Activated T-helper 17 cell treated with anti-CD3 and anti-CD28 coated beads, Interleukin-2, amount 50 U/mL, for 72 hours (primary cell): ENCODE data around the gene PCIF1. TPM values are rescaled to one million over a fixed set of nuclear protein-coding genes. Genes with fewer than 3 reads are reported as not detected.

ENCODE experiments used
- ATAC-seq: fragments of 150-1000 bp; cut with Tn5 transposase; replicated peaks from 2 replicates; pipeline ENCODE4 v1.10.0; 2021; ENCODE audit warnings: mild to moderate bottlenecking, moderate library complexity
- H3K27ac Mint-ChIP-seq: one replicate; pipeline ENCODE4 v1.8.0; 2022; ENCODE audit warnings: mixed read lengths
- H3K27me3 Mint-ChIP-seq: one replicate; pipeline ENCODE4 v1.8.0; 2022; ENCODE audit warnings: mixed read lengths
- H3K36me3 Mint-ChIP-seq: one replicate; pipeline ENCODE4 v1.8.0; 2022; ENCODE audit warnings: low read depth, mild to moderate bottlenecking, mixed read lengths
- H3K4me1 Mint-ChIP-seq: one replicate; pipeline ENCODE4 v1.8.0; 2022; ENCODE audit warnings: mixed read lengths
- H3K4me3 Mint-ChIP-seq: one replicate; pipeline ENCODE4 v1.8.0; 2022; ENCODE audit warnings: mild to moderate bottlenecking, mixed read lengths
- H3K9me3 Mint-ChIP-seq: one replicate; pipeline ENCODE4 v1.8.0; 2022; ENCODE audit warnings: mixed read lengths
- total RNA-seq, 2 donors: library from RNA; stranded (reverse); gene quantifications; one replicate each; pipeline ENCODE4 v1.2.3, GENCODE V29; 2022

Gene PCIF1
- 10 to 100 TPM; 33.1 to 34.3 TPM for total RNA-seq

DNA sequence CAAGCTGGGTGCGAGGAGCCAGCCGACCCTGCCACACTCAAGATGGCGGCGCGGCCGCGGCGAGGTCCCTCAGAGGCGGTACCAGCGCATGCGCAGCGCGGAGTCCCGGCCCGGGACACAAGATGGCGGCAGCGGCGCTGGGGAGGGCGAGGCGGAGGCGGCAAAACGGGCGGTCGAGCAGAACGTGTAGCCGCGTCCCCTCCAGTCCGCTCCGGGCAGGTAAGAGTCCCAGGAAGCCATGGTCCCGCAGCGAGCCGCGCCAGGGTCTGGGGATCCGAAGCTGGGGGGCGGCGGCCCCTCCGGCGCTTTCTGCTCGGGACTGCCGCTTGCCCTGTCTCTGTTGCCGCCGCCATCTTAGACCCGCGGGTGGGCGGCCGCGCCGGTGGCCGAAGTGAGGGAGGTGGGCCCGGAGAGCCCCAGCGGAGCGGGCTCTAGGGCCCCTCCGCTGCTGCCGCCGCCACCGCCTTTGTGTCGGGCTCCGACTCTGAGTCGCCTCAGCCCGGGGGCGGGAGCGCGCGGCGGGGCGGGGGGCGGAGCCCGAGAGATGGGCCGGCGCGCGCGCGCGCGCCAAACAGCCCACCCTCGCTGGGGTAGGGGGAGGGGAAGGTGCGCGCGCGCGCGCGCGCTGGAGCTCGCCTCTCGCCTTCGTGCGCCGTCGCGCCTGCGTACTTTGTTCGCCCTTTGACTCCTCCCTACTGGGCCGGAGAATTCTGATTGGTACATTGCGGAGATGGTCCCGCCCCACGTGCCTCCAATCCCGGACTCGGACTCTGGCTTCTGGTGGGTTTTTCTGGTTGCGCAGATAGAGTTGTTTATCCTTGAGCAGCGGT, at the start of gene PCIF1:
TSS of gene PCIF1 (plus strand) at position 98 of the 830 bp plus-strand sequence. CDS start 4,317 bp downstream, outside the sequence.
- H3K36me3 Mint-ChIP-seq, result peaks cover 48% of the 10 kb centered on the region
- peak within 1 kb of the TSS; percentile 99 for H3K4me3 Mint-ChIP-seq
- H3K4me1 Mint-ChIP-seq, result peaks cover 15% of the 10 kb centered on the region
- no peaks in the 10 kb centered on the region for H3K27me3 Mint-ChIP-seq
- peak; percentile 81 for ATAC-seq
- H3K27ac Mint-ChIP-seq, result peak within 1 kb of the TSS; percentile 99
- no peaks in the 10 kb centered on the region for H3K9me3 Mint-ChIP-seq

DNA sequence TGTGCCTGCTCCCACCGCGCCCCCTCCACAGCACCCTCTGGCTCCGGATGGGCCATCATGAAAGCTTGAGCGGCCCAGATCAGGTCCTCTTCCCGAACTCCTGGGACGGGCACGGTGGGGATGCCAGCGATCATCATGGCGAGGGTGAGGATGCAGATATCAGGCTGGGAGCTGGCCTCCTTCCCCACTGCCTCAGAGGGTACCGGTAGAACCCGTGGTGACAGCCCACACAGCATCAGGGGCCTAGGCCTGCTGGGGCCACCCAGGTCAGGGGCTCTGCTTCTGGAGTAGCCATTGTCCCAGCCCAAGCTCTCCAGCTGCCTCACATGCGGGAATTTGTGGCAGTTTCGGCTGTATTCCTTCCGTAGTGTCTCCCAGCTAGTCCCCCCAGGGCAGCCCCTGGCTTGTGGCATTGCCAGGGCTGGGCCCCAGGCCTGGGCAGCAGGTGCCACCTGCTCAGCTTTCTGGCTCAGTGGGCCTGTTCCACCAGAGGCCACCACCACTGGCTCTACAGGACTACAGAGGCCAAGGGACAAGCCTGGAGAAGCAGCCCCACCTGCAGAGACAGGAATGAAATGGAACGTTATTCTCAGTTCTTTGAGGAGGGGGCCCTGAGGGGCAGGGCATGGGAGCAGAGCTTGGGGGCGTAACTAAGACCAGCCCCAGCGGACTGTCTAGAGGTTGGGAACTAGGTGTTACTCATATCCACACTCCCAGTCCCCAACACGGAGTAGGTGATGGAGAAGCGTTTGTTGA, 47.7 kb upstream of the PCIF1 start:
- Mint-ChIP-seq H3K9me3 (no peaks in the 10 kb centered on the region), H3K27ac (no peak overlapping the region), H3K4me3 (no peak overlapping the region), H3K4me1 (peaks cover 18% of the 10 kb centered on the region), H3K36me3 (peaks cover 29% of the 10 kb centered on the region), H3K27me3 (no peaks in the 10 kb centered on the region)
- ATAC-seq, result no peak

DNA sequence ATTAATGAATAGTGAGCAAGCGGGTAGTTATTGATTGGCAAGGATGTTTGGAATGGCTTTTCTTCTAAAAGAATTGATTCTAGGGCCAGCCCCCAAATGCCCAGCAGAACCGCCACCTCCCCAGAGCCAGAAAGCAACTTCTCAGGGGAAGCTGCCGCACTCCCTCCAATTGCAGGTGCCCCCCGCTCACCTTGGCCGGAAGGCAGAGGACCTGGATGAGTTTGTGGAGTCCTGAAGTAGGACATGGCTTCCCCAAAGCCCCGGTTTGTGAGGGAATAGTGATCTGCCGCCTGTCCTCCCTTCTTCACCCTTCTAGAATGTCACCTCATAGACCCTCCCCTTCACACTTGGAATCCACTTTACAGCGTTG, 47.2 kb upstream of the PCIF1 start, which contains the start of gene SPATA25:
TSS of gene SPATA25 (minus strand) at position 277 of the 370 bp plus-strand sequence. CDS start at position 245, 32 bp downstream.
- Mint-ChIP-seq H3K9me3 (no peaks in the 10 kb centered on the region), H3K36me3 (peaks cover 30% of the 10 kb centered on the region), H3K4me3 (no peak within 1 kb of the TSS), H3K27ac (no peak within 1 kb of the TSS), H3K27me3 (no peaks in the 10 kb centered on the region), H3K4me1 (peaks cover 17% of the 10 kb centered on the region)
- no peak for ATAC-seq

DNA sequence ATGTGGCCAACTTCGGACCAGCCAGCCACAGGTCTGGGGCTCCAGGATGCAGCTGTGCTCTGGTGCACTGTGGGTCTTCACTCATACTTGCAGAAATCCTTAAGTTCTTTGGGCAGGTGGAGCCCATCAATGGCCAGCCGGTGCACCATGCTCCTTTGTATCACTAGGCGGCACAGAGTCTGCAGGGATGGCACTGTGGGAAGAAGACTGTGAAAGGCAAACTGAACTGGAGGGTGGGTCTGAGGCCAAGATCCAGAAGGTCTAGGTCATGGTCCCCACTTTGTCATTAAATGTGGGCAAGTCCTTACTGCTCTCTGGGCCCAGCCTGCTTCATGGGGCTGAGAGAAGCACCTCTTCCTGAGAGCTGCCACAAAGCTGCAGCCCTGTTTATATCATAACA, 45.8 kb upstream of the PCIF1 start:
- no peak overlapping the region for H3K4me3 Mint-ChIP-seq
- no peak for ATAC-seq
- peaks cover 14% of the 10 kb centered on the region for H3K4me1 Mint-ChIP-seq
- peaks cover 30% of the 10 kb centered on the region for H3K36me3 Mint-ChIP-seq
- H3K9me3 Mint-ChIP-seq, result no peaks in the 10 kb centered on the region
- no peaks in the 10 kb centered on the region for H3K27me3 Mint-ChIP-seq
- H3K27ac Mint-ChIP-seq, result no peak overlapping the region

DNA sequence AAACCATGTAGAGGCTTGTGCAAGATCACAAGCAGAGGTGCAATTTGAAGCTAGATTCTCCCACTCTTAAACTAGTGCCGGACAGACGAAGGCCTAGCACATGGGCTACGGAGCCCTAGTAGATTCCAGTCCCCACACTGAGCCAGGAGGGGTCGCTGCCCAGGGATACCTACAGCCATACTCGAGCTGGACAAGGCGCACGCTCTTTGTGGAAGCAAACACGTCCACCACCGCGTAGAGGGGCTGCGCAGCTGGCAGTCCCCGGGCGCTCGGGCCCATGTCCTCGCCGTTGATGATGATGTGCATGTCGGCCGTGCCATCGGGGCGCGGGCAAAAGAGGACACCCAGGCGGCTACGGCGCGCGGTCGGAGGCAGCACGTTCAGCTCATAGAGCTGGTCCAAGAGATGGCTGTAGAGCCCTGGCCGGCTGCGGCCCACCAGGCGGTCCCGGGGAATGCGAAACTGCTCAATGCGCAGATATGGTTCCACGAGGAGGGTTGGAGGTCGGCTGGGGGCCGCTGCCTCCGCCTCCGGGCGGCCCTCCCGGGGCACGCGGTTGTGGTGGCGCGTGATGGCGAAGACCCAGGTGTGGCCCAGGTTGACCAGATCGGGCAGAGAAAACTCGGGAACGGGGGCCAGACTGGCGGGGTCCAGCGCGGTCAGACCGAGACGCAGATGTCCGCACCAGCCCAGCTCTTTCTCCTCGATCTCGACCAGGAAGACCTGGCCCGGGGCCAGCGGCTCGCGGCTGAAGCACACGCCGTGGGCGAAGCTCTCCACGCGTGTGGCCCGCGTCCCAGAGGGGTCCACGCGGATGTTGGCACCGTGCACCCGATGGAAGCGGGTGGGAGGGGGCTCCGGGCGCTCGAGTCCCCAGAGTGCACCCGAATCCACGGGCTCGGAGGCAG, 44.2 kb upstream of the PCIF1 start:
- Mint-ChIP-seq H3K4me1 (peaks cover 15% of the 10 kb centered on the region), H3K27me3 (no peaks in the 10 kb centered on the region), H3K9me3 (no peaks in the 10 kb centered on the region), H3K27ac (peak overlapping the region; percentile 90), H3K36me3 (peaks cover 36% of the 10 kb centered on the region), H3K4me3 (peak overlapping the region; percentile 95)
- ATAC-seq, result peak; percentile 5

DNA sequence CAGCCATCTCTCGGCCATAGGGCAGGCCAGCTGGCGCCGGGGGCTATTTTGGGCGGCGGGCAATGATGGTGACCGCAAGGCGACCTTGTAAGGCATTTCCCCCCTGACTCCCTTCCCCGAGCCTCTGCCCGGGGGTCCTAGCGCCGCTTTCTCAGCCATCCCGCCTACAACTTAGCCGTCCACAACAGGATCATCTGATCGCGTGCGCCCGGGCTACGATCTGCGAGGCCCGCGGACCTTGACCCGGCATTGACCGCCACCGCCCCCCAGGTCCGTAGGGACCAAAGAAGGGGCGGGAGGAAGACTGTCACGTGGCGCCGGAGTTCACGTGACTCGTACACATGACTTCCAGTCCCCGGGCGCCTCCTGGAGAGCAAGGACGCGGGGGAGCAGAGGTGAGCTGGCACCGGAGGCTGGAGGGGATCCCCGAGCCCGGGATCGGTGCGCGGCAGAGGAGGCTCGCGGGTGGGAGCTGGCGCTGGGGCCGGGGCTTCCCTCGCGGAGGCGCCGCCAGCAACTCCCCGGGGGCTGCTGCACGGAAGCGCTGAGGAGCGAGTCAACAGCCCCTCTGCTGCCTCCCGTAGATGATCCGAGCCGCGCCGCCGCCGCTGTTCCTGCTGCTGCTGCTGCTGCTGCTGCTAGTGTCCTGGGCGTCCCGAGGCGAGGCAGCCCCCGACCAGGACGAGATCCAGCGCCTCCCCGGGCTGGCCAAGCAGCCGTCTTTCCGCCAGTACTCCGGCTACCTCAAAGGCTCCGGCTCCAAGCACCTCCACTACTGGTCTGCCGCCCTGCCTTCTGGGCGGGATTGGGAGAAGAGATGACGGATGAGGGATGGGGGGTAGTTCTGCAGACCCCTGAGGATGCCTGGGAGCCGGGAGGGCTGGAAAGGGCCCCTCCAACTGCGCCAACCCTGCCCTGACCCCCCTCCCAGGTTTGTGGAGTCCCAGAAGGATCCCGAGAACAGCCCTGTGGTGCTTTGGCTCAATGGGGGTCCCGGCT, 43.2 kb upstream of the PCIF1 start, which contains the start of the genes CTSA and NEURL2:
TSS of gene CTSA (plus strand) at position 351 of the 999 bp plus-strand sequence. CDS start at position 585, 234 bp downstream.
TSS of gene NEURL2 (minus strand) at position 224 of the 999 bp plus-strand sequence. CDS start at position 7, 217 bp downstream.
- peak; percentile 84 for ATAC-seq
- H3K4me1 Mint-ChIP-seq, result peaks cover 15% of the 10 kb centered on the region

DNA sequence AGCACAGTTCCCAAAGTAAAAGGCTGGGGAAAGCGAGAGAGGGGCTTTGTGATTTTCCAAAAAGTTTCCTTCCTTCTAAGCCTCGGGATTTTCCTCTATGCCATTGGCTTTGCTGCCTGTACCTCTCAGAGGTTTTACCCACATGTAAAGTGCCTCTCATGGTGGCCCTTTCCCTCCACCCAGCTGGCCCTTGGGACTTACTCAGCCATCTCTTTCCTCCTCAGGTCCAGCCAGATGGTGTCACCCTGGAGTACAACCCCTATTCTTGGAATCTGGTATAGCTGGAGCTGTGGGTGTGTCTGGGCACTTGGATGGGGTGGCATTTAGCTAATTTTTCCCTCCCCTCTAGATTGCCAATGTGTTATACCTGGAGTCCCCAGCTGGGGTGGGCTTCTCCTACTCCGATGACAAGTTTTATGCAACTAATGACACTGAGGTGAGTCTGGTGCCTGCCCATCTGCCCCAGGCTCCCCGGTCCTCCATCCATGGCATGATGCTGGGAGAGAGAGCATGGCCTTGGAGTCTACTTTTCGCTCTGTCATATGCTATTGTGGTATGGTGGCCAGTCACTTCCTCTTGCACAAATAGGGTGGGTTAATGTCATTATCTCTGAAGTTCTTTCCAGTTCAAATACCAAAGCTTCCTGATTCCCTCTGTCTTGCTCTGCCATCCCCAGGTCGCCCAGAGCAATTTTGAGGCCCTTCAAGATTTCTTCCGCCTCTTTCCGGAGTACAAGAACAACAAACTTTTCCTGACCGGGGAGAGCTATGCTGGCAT, 42.2 kb upstream of the PCIF1 start:
- Mint-ChIP-seq H3K27ac (peak overlapping the region; percentile 90), H3K27me3 (no peaks in the 10 kb centered on the region), H3K9me3 (no peaks in the 10 kb centered on the region), H3K36me3 (peaks cover 55% of the 10 kb centered on the region), H3K4me1 (peaks cover 15% of the 10 kb centered on the region), H3K4me3 (peak overlapping the region; percentile 95)
- ATAC-seq, result no peak

More for the DNA sequence above, 43.2 kb upstream of the PCIF1 start, which contains the start of the genes CTSA and NEURL2:
- Mint-ChIP-seq H3K9me3 (no peaks in the 10 kb centered on the region), H3K27me3 (no peaks in the 10 kb centered on the region), H3K36me3 (peaks cover 46% of the 10 kb centered on the region), H3K27ac (peak within 1 kb of the TSS; percentile 90), H3K4me3 (peak within 1 kb of the TSS; percentile 95)

DNA sequence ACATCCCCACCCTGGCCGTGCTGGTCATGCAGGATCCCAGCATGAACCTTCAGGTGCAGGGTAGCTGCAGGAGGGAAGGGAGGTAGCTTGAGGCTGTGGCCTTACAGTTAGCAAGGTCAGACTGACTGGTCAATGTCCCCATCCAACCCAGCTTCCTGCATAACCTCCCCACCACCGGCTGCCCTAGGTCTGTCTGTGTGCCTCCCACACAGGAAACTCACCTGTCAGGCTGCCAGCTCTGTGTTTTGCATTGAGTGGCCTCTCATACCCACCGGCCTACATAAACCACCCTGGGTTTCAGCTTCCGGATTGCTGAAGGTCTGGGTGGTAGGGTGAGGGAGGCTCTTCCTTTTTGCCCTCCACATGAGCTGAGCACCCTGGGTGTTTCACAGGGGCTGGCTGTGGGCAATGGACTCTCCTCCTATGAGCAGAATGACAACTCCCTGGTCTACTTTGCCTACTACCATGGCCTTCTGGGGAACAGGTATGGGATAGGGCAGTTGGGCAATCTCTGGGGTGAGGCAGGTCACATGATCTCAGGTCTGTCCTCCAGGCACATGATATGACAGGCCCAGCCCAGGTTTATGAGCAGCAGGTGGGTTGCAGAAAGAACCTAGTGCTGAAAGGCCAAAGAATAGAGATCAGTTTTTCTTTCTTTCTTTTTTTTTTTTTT, 41.5 kb upstream of the PCIF1 start:
- H3K4me3 Mint-ChIP-seq, result peak overlapping the region; percentile 95
- ATAC-seq, result peak; percentile 72
- H3K27me3 Mint-ChIP-seq, result no peaks in the 10 kb centered on the region
- H3K36me3 Mint-ChIP-seq, result peaks cover 63% of the 10 kb centered on the region
- H3K4me1 Mint-ChIP-seq, result peaks cover 15% of the 10 kb centered on the region
- no peaks in the 10 kb centered on the region for H3K9me3 Mint-ChIP-seq
- peak overlapping the region; percentile 90 for H3K27ac Mint-ChIP-seq

DNA sequence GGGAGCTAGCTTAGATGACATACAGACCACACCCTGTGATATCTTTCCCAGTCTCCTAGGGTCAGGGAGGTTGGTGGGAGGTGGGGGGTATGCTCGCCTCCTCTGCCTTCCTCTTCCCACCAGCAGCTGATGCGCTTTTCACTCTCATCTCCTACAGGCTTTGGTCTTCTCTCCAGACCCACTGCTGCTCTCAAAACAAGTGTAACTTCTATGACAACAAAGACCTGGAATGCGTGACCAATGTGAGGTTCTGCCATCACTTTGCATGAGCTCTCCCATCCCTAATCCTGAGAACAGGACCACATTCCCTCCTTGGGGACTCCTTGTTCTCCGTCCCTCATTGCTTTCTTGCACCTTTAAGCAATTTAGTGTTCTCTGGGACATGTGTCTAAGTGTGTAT, 40.7 kb upstream of the PCIF1 start:
- Mint-ChIP-seq H3K9me3 (no peaks in the 10 kb centered on the region), H3K27me3 (no peaks in the 10 kb centered on the region), H3K36me3 (peaks cover 70% of the 10 kb centered on the region), H3K4me1 (peaks cover 15% of the 10 kb centered on the region), H3K4me3 (peak overlapping the region; percentile 95), H3K27ac (peak overlapping the region; percentile 31)
- ATAC-seq, result no peak

DNA sequence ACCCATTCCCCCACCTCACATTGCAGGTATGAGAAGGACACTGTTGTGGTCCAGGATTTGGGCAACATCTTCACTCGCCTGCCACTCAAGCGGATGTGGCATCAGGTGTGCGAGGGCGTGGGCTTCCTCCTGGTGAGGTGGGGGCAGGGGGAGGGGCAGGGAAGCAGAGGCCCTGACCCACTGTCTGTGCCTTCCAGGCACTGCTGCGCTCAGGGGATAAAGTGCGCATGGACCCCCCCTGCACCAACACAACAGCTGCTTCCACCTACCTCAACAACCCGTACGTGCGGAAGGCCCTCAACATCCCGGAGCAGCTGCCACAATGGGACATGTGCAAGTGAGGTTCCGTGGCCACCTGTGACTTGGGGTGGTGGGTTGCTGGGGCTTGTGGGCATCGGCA, 39.7 kb upstream of the PCIF1 start:
- Mint-ChIP-seq H3K27ac (no peak overlapping the region), H3K4me3 (peak overlapping the region; percentile 95), H3K4me1 (peaks cover 15% of the 10 kb centered on the region), H3K36me3 (peaks cover 70% of the 10 kb centered on the region), H3K9me3 (no peaks in the 10 kb centered on the region), H3K27me3 (no peaks in the 10 kb centered on the region)
- ATAC-seq, result no peak

DNA sequence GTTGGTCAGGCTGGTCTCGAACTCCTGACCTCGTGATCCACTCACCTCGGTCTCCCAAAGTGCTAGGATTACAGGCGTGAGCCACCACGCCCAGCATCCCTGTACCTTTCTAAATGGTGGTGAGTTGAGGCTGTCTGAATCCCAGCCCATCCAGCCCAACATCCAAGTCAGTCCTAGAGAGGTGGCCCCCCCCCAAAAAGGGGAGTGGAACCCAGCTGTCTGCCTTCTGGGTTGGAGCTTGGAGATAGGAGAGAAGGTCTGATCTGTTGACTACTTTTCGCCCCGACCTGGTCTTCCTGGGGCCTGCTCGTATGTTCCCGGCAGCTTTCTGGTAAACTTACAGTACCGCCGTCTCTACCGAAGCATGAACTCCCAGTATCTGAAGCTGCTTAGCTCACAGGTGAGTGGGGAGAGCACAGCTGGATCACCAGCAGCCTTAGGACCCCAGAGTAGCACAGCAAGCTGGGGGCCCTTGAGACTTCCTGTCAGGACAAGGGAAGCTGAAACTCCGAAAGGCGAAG, 37.8 kb upstream of the PCIF1 start:
- Mint-ChIP-seq H3K4me1 (peaks cover 15% of the 10 kb centered on the region), H3K36me3 (peaks cover 63% of the 10 kb centered on the region), H3K27me3 (no peaks in the 10 kb centered on the region), H3K4me3 (no peak overlapping the region), H3K27ac (no peak overlapping the region), H3K9me3 (no peaks in the 10 kb centered on the region)
- no peak for ATAC-seq

DNA sequence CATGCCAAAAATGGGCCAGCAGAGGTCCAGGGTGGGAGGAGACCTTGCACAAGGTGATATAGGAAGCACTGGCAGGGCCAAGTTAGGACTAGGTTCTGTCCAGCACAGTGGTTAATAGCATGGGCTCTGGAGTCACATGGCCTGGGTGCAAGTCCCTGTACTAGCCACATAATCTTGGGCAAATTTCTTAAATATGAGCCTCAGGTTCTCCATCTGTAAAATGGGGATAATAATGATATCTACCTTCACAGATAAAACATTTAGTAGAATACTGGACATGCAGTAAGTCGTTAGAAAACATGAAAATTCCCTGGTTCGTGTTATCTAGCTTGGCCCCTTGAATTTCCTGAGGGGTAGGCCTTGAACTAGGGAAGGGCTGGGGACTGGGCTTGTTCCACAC, 37.2 kb upstream of the PCIF1 start:
- Mint-ChIP-seq H3K27me3 (no peaks in the 10 kb centered on the region), H3K27ac (no peak overlapping the region), H3K4me1 (peaks cover 13% of the 10 kb centered on the region), H3K4me3 (no peak overlapping the region), H3K9me3 (no peaks in the 10 kb centered on the region), H3K36me3 (peaks cover 60% of the 10 kb centered on the region)
- no peak for ATAC-seq
